SIG-M5 treated with dmso at 0.1 percent for 504 hours (cell line): ENCODE results near the gene ZNF292.
"Not testable (repeated sequence)": the region's sequence is repeated elsewhere in the genome, so short reads cannot be mapped to it uniquely, and the experiment has no call there.

Experiments used
- DNase-seq: peaks from one replicate; lab custom pipeline; 2025; ENCODE audit not compliant: unreplicated experiment; lab: John Stamatoyannopoulos, UW

ZNF292 gene

GRCh38 chr6:87154993-87155841 lies at the start of gene ZNF292:
TSS of gene ZNF292 (plus strand) at chr6:87155565. CDS start at chr6:87155592, 27 bp downstream.
- DNase-seq: peak; percentile 96

GRCh38 chr6:87105823-87106222 lies 49.5 kb upstream of the ZNF292 start:
- no peak for DNase-seq

- no peak for DNase-seq
Observed at GRCh38 chr6:87110636-87111035, 44.7 kb upstream of the ZNF292 start.

- no peak for DNase-seq
Observed at GRCh38 chr6:87115402-87116135, 39.8 kb upstream of the ZNF292 start.

- DNase-seq: no peak
Observed at GRCh38 chr6:87116922-87117321, 38.4 kb upstream of the ZNF292 start.

- no peak for DNase-seq
Observed at GRCh38 chr6:87118054-87118453, 37.3 kb upstream of the ZNF292 start.

GRCh38 chr6:87122477-87122876 lies 32.9 kb upstream of the ZNF292 start:
- no peak for DNase-seq

GRCh38 chr6:87124074-87124473 lies 31.3 kb upstream of the ZNF292 start:
- DNase-seq: no peak

- DNase-seq: no peak
Observed at GRCh38 chr6:87126501-87126900, 28.9 kb upstream of the ZNF292 start.

- DNase-seq: no peak
Observed at GRCh38 chr6:87127737-87128136, 27.6 kb upstream of the ZNF292 start.

- DNase-seq: no peak
Observed at GRCh38 chr6:87136963-87137362, 18.4 kb upstream of the ZNF292 start.

- no peak for DNase-seq
Observed at GRCh38 chr6:87139236-87139635, 16.1 kb upstream of the ZNF292 start.

- not testable (repeated sequence) for DNase-seq
Observed at GRCh38 chr6:87139927-87140326, 15.4 kb upstream of the ZNF292 start.

- DNase-seq: no peak
Observed at GRCh38 chr6:87146363-87146762, 9.0 kb upstream of the ZNF292 start.

- no peak for DNase-seq
Observed at GRCh38 chr6:87150406-87150805, 5.0 kb upstream of the ZNF292 start.

- no peak for DNase-seq
Observed at GRCh38 chr6:87151471-87151780, 3.9 kb upstream of the ZNF292 start.

GRCh38 chr6:87151781-87152525 lies 3.4 kb upstream of the ZNF292 start:
- no peak for DNase-seq

- DNase-seq: no peak
Observed at GRCh38 chr6:87152526-87152955, 2.8 kb upstream of the ZNF292 start.

GRCh38 chr6:87154641-87154992 lies 748 bp upstream of the ZNF292 start:
- DNase-seq: no peak

- DNase-seq: peak; percentile 19
Observed at GRCh38 chr6:87155842-87156815, 764 bp downstream of the ZNF292 start.

GRCh38 chr6:87157596-87157995 lies 2.2 kb downstream of the ZNF292 start:
- not testable (repeated sequence) for DNase-seq
